T-helper 2 cell treated with Interferon-gamma antibody and Interleukin-4, amounts not matched to agents 5 μg/mL and 100 μg/mL, for 36 hours (primary cell): ENCODE data around the gene TRAF2.

Source experiments
- DNase-seq: peaks from one replicate; pipeline ENCODE4 v3.0.0; 2021; ENCODE audit warnings: low spot score
- H3K27ac Mint-ChIP-seq: one replicate; pipeline ENCODE4 v1.8.0; 2021; ENCODE audit warnings: mild to moderate bottlenecking, mixed read lengths
- H3K27me3 Mint-ChIP-seq: one replicate; pipeline ENCODE4 v1.8.0; 2021; ENCODE audit warnings: low read depth, mixed read lengths
- H3K36me3 Mint-ChIP-seq: one replicate; pipeline ENCODE4 v1.8.0; 2021; ENCODE audit warnings: low read depth, mixed read lengths
- H3K4me1 Mint-ChIP-seq: one replicate; pipeline ENCODE4 v1.8.0; 2021; ENCODE audit warnings: low read depth, mixed read lengths
- H3K4me3 Mint-ChIP-seq: one replicate; pipeline ENCODE4 v1.8.0; 2022; ENCODE audit warnings: mild to moderate bottlenecking, moderate library complexity, mixed read lengths
- H3K9me3 Mint-ChIP-seq: one replicate; pipeline ENCODE4 v1.8.0; 2021; ENCODE audit warnings: mixed read lengths

TRAF2 gene

GRCh38 chr9:136943291-136944211, 57.2 kb downstream of the TRAF2 start:
- DNase-seq, result peak; percentile 42
- Mint-ChIP-seq H3K9me3 (no peaks in the 10 kb centered on the region), H3K4me3 (peak overlapping the region; percentile 79), H3K4me1 (peaks cover 6% of the 10 kb centered on the region), H3K27me3 (no peaks in the 10 kb centered on the region), H3K27ac (peak overlapping the region; percentile 84), H3K36me3 (peaks cover 19% of the 10 kb centered on the region)

DNA sequence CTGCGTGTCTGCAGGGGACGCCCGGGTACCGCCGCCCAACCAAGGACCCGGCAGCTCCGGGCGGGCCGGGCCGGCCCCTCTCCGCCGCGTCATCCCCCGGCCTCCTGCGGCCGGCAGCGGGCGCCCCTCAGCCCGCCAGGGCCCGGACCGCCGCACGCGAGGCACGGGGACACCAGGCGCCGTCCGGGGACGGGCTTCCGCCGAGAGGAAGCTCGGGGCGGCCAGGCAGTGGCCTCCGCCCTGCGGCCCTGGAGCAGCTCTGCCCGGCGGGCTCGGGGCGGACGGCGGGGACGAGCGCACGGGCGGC, 57.8 kb downstream of the TRAF2 start:
- Mint-ChIP-seq H3K36me3 (peaks cover 16% of the 10 kb centered on the region), H3K9me3 (no peaks in the 10 kb centered on the region), H3K27ac (no peak overlapping the region), H3K4me1 (peaks cover 5% of the 10 kb centered on the region), H3K27me3 (no peaks in the 10 kb centered on the region), H3K4me3 (peak overlapping the region; percentile 79)
- DNase-seq, result no peak

DNA sequence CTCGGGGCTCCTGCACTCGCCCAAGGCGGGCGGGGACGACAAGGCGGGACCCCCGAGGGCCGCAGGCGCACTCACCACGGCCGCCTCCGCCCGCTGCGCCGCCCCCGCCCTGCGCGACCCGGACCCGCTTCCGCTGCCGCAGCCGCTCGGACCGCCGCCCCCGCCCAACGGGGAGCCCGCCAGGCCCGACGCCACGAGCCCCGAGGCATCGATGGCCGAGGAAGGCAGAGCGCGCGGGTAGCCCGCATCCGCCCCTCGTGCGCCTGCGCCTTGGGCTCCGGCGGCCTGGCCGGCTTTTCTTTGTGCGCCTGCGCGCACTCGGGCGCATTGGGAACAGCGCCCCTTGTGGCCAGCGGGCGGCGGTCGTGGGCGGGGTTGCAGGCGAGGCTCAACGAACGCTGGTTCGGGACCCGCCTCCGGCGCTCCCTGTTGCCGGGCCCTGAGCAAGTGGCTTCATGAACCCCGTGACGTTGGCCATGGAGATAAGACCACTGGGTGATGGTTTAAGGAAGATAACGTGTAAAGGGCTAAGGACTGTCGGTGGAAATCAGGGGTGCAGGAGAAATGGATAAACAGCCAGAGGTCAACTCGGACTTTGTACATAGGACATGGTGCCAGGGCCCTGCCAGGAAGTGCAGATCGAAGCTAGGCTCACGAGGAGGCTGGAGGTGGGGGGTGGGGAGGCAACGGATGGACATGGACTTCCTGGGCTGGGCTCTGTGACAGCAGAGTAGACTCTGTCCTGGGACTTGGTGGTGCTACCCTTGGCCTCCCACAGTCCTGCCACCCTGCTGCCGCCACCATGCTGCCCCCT, 58.4 kb downstream of the TRAF2 start, which contains the start of the genes C8G and FBXW5:
Gene C8G (plus strand): TSS at position 725 of the 814 bp plus-strand sequence. CDS start 78 bp downstream, at position 803.
Gene FBXW5 (minus strand): TSS at position 220 of the 814 bp plus-strand sequence. CDS start 655 bp downstream, outside the sequence.
- no peaks in the 10 kb centered on the region for H3K27me3 Mint-ChIP-seq
- peak; percentile 97 for DNase-seq
- H3K4me3 Mint-ChIP-seq, result peak within 1 kb of the TSS; percentile 79
- no peaks in the 10 kb centered on the region for H3K9me3 Mint-ChIP-seq
- peaks cover 5% of the 10 kb centered on the region for H3K4me1 Mint-ChIP-seq
- peaks cover 12% of the 10 kb centered on the region for H3K36me3 Mint-ChIP-seq
- H3K27ac Mint-ChIP-seq, result peak within 1 kb of the TSS; percentile 84

GRCh38 chr9:136945333-136946227, 59.3 kb downstream of the TRAF2 start:
- no peak for DNase-seq
- no peaks in the 10 kb centered on the region for H3K27me3 Mint-ChIP-seq
- H3K36me3 Mint-ChIP-seq, result peaks cover 8% of the 10 kb centered on the region
- peaks cover 5% of the 10 kb centered on the region for H3K4me1 Mint-ChIP-seq
- H3K9me3 Mint-ChIP-seq, result no peaks in the 10 kb centered on the region
- no peak overlapping the region for H3K27ac Mint-ChIP-seq
- H3K4me3 Mint-ChIP-seq, result no peak overlapping the region

DNA sequence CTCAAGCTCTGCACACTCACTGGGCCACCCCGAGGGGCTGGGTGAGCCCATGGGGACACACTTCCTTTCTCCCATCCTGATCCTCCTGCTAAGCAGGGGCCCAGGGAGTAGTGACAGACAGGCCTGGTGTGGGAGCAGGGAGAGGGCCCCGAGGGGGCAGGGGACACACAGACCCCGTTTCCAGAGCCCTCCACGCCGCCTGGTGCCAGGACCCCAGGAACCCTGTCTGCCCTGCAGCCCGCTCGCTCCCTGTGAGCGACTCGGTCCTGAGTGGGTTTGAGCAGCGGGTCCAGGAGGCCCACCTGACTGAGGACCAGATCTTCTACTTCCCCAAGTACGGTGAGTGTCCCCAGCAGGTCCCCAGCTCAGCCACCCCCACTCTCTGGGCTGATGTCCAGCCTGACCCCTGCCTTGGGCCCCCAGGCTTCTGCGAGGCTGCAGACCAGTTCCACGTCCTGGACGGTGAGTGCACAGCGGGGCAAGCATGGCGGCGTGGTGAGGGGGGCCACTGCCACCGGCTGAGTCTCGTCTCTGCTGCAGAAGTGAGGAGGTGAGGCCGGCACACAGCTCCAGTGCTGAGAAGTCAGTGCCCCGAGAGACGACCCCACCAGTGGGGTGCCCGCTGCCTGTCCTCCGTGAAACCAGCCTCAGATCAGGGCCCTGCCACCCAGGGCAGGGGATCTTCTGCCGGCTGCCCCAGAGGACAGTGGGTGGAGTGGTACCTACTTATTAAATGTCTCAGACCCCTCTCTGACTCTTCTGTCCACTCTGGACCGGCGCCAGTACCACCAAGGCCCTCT, 60.1 kb downstream of the TRAF2 start:
- H3K9me3 Mint-ChIP-seq, result no peaks in the 10 kb centered on the region
- no peak overlapping the region for H3K4me3 Mint-ChIP-seq
- no peak overlapping the region for H3K27ac Mint-ChIP-seq

DNA sequence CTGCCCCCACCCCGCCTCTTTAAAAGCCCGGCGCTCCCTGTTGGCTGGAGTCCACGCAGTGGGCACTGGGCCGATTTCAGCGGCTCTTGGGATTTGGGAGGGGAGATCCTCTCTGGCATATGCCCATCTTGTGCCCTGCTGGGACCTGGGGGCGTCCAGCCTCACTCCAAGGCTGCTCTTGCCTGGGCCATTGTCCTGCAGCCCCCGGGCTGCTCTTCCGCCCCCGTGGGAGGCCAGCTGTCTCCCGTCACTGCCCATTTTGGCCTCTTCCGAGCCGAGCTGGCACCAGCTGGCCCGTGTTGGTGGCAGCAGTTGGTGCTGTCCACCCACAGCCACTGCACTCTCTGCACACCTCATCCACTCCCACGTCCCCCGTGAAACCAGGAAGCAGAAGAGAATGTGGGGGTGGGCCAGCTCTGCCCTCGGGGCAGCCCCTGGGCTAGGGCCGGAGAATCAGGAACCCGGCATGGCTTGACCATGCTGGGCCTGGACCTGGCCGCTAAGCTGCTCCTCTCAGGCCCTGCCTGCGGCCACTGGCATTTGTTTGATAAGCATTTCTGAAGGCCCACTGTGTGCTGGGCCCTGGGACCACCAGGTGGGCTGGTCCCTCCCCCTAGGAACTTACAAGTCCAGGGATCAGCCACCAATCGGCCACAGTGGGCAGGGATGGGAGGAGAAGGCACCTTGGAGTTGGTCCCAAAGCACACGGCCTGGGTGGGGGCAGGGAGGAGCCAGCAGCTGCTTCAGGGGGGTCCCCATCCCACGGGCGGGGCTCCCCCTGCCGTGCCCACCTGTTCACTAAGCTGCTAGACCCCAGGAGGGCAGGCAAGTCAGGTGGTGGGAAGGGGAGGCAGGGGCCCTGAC, 60.9 kb downstream of the TRAF2 start:
- H3K36me3 Mint-ChIP-seq, result no peaks in the 10 kb centered on the region
- no peaks in the 10 kb centered on the region for H3K27me3 Mint-ChIP-seq
- H3K9me3 Mint-ChIP-seq, result no peaks in the 10 kb centered on the region
- H3K4me3 Mint-ChIP-seq, result no peak overlapping the region
- no peak for DNase-seq
- H3K27ac Mint-ChIP-seq, result no peak overlapping the region
- H3K4me1 Mint-ChIP-seq, result peaks cover 4% of the 10 kb centered on the region

More for the DNA sequence above, 60.1 kb downstream of the TRAF2 start:
- Mint-ChIP-seq H3K27me3 (no peaks in the 10 kb centered on the region), H3K4me1 (peaks cover 5% of the 10 kb centered on the region), H3K36me3 (peaks cover 4% of the 10 kb centered on the region)
- no peak for DNase-seq

- H3K27ac Mint-ChIP-seq, result peak overlapping the region; percentile 15
- peaks cover 4% of the 10 kb centered on the region for H3K4me1 Mint-ChIP-seq
- H3K4me3 Mint-ChIP-seq, result peak overlapping the region; percentile 34
- DNase-seq, result no peak
- no peaks in the 10 kb centered on the region for H3K9me3 Mint-ChIP-seq
- H3K36me3 Mint-ChIP-seq, result no peaks in the 10 kb centered on the region
- H3K27me3 Mint-ChIP-seq, result no peaks in the 10 kb centered on the region
Measured at GRCh38 chr9:136947955-136948510, 61.7 kb downstream of the TRAF2 start.

- H3K4me3 Mint-ChIP-seq, result peak overlapping the region; percentile 87
- H3K36me3 Mint-ChIP-seq, result no peaks in the 10 kb centered on the region
- no peaks in the 10 kb centered on the region for H3K9me3 Mint-ChIP-seq
- H3K27ac Mint-ChIP-seq, result peak overlapping the region; percentile 81
- peaks cover 4% of the 10 kb centered on the region for H3K4me1 Mint-ChIP-seq
- DNase-seq, result no peak
- H3K27me3 Mint-ChIP-seq, result no peaks in the 10 kb centered on the region
Measured at GRCh38 chr9:136949239-136949816, 63.0 kb downstream of the TRAF2 start.

DNA sequence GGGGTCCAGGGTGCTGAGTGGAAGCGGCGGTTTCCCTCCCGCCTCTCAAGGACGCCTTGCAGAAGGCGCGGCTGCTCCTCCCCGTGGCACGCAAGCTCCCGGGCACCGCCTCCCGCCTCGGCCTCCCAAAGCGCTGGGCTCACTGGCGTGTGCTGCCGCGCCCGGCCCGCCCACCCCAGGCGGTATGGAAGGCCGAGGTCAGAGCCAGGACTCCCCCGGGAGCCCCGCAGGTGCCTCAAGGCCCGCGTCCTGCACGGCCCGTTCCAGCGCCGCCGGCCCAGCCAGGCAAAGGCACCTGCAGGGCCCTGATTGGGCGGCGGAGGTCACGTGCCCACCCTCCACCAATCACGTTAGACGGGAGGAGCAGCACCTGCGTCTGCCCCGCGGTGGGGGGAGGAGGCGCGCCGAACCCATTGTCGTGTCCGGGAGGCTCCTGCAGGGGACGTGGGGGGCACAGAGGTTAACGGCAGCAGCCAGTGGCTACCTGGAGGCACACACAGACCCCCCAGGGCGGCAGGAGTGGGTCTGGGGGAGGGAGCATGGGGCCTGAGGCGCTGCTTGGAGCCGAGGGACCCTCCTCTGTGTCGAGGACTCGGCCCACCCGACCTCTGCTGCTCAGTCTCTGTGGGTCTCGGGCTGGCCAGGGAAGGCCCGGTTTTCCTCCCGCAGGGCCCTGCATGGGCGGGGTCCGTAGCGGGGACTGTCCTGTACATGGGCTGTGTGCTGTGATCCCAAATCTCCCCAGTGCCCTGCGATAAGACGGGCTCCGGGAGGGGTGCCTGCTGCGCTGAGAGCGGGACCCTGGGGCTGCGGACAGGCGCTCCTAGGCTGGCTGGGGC, 63.7 kb downstream of the TRAF2 start:
- no peaks in the 10 kb centered on the region for H3K36me3 Mint-ChIP-seq
- H3K9me3 Mint-ChIP-seq, result no peaks in the 10 kb centered on the region
- peak overlapping the region; percentile 91 for H3K27ac Mint-ChIP-seq
- H3K27me3 Mint-ChIP-seq, result no peaks in the 10 kb centered on the region
- peaks cover under 1% of the 10 kb centered on the region for H3K4me1 Mint-ChIP-seq
- H3K4me3 Mint-ChIP-seq, result peak overlapping the region; percentile 87
- peak; percentile 94 for DNase-seq

GRCh38 chr9:136950656-136951276, 64.5 kb downstream of the TRAF2 start:
- no peaks in the 10 kb centered on the region for H3K36me3 Mint-ChIP-seq
- no peaks in the 10 kb centered on the region for H3K4me1 Mint-ChIP-seq
- H3K4me3 Mint-ChIP-seq, result peak overlapping the region; percentile 84
- no peak overlapping the region for H3K27ac Mint-ChIP-seq
- H3K27me3 Mint-ChIP-seq, result no peaks in the 10 kb centered on the region
- no peak for DNase-seq
- H3K9me3 Mint-ChIP-seq, result no peaks in the 10 kb centered on the region
